BLaER1 treated with 17β-estradiol and CSF1 and Interleukin-3, amounts not matched to agents 10 nM and 100 nM (cell line): ENCODE data around the gene SURF2.

ENCODE experiments used
- H3K27ac ChIP-seq, 11 experiments: shearing (Covaris generic); formaldehyde crosslinking; 2 replicates each; pipeline ENCODE4 v1.8.1; 2022
- H3K27me3 ChIP-seq, 11 experiments: shearing (Covaris generic); formaldehyde crosslinking; 2 replicates each; pipeline ENCODE4 v1.8.1; 2022
- H3K36me3 ChIP-seq, 11 experiments: shearing (Covaris generic); formaldehyde crosslinking; 2 replicates each; pipeline ENCODE4 v1.8.1; 2022
- H3K4me1 ChIP-seq, 10 experiments: shearing (Covaris generic); formaldehyde crosslinking; 2 replicates each; pipeline ENCODE4 v1.8.1; 2022
- H3K4me2 ChIP-seq, 11 experiments: shearing (Covaris generic); formaldehyde crosslinking; 2 replicates each; pipeline ENCODE4 v1.8.1; 2022
- H3K4me3 ChIP-seq, 10 experiments: shearing (Covaris generic); formaldehyde crosslinking; 2 replicates each; pipeline ENCODE4 v1.8.1; 2022
- H3K9ac ChIP-seq, 11 experiments: shearing (Covaris generic); formaldehyde crosslinking; 2 replicates each; pipeline ENCODE4 v1.8.1; 2022
- H3K9me3 ChIP-seq, 11 experiments: shearing (Covaris generic); formaldehyde crosslinking; replicated peaks in 1 of 11; 2 replicates each; pipeline ENCODE4 v1.8.1; 2022
- H4K20me1 ChIP-seq, 11 experiments: shearing (Covaris generic); formaldehyde crosslinking; 2 replicates each; pipeline ENCODE4 v1.8.1; 2022
- Cebpa-rat ChIP-seq, 11 experiments: shearing (Covaris generic); IDR thresholded peaks; 2 replicates each; pipeline ENCODE4 v1.8.1; 2022

Gene SURF2

GRCh38 chr9:133401588-133401987 is 45.2 kb downstream of the SURF2 start:
- H3K4me1 ChIP-seq, result peaks cover 0 to 16% (median 8%) of the 10 kb centered on the region in 10 experiments; a peak in 14 of 20 replicates
- no peak for TF ChIP-seq Cebpa-rat (IDR thresholded peaks at IDR 0.05)

GRCh38 chr9:133402689-133403088 is 46.3 kb downstream of the SURF2 start:
- peak overlapping the region in 1 of 11 experiments; percentile 17; a peak in 1 of 22 replicates for H3K9ac ChIP-seq
- peaks cover 0 to 94% (median 53%) of the 10 kb centered on the region in 11 experiments; a peak in 20 of 22 replicates for H4K20me1 ChIP-seq
- no peaks in the 10 kb centered on the region for H3K27me3 ChIP-seq
- peaks cover 39 to 73% (median 59%) of the 10 kb centered on the region in 11 experiments for H3K36me3 ChIP-seq
- peaks cover 0 to 16% (median 3%) of the 10 kb centered on the region in 10 experiments; a peak in 13 of 20 replicates for H3K4me1 ChIP-seq
- no peak overlapping the region for H3K4me2 ChIP-seq
- no peak overlapping the region for H3K27ac ChIP-seq
- no peak overlapping the region for H3K4me3 ChIP-seq
- no peaks in the 10 kb centered on the region for H3K9me3 ChIP-seq
- no peak for TF ChIP-seq Cebpa-rat (IDR thresholded peaks at IDR 0.05)

More at GRCh38 chr9:133401588-133401987, 45.2 kb downstream of the SURF2 start:
- Histone ChIP-seq H3K27me3 (no peaks in the 10 kb centered on the region), H3K27ac (no peak overlapping the region), H3K9ac (no peak overlapping the region), H3K9me3 (no peaks in the 10 kb centered on the region), H4K20me1 (peaks cover 0 to 96% (median 42%) of the 10 kb centered on the region in 11 experiments; a peak in 20 of 22 replicates), H3K4me2 (no peak overlapping the region), H3K4me3 (no peak overlapping the region), H3K36me3 (peaks cover 31 to 62% (median 49%) of the 10 kb centered on the region in 11 experiments)

- H3K4me1 ChIP-seq, result peaks cover 0 to 12% (median 0%) of the 10 kb centered on the region in 10 experiments; a peak in 5 of 20 replicates
- no peak for TF ChIP-seq Cebpa-rat (IDR thresholded peaks at IDR 0.05)
- H3K36me3 ChIP-seq, result peaks cover 51 to 85% (median 71%) of the 10 kb centered on the region in 11 experiments
- H3K9me3 ChIP-seq, result no peaks in the 10 kb centered on the region
- H3K4me3 ChIP-seq, result no peak overlapping the region
- H3K4me2 ChIP-seq, result no peak overlapping the region
- no peak overlapping the region for H3K27ac ChIP-seq
- H3K27me3 ChIP-seq, result no peaks in the 10 kb centered on the region
- H4K20me1 ChIP-seq, result peaks cover 0 to 91% (median 62%) of the 10 kb centered on the region in 11 experiments; a peak in 20 of 22 replicates
- H3K9ac ChIP-seq, result peak overlapping the region in 2 of 11 experiments; percentile 14 to 41; a peak in 1 of 22 replicates
Observed at GRCh38 chr9:133403766-133404453, 47.6 kb downstream of the SURF2 start.

GRCh38 chr9:133404454-133405002 is 48.2 kb downstream of the SURF2 start:
- peaks cover 0 to 87% (median 63%) of the 10 kb centered on the region in 11 experiments; a peak in 20 of 22 replicates for H4K20me1 ChIP-seq
- H3K27me3 ChIP-seq, result no peaks in the 10 kb centered on the region
- H3K9ac ChIP-seq, result peak overlapping the region in 2 of 11 experiments; percentile 14 to 41; a peak in 1 of 22 replicates
- H3K27ac ChIP-seq, result no peak overlapping the region
- TF ChIP-seq Cebpa-rat (IDR thresholded peaks at IDR 0.05), result no peak
- no peak overlapping the region for H3K4me3 ChIP-seq
- no peak overlapping the region for H3K4me2 ChIP-seq
- no peaks in the 10 kb centered on the region for H3K9me3 ChIP-seq
- H3K4me1 ChIP-seq, result peaks cover 0 to 12% (median 0%) of the 10 kb centered on the region in 10 experiments; a peak in 5 of 20 replicates
- H3K36me3 ChIP-seq, result peaks cover 57 to 91% (median 77%) of the 10 kb centered on the region in 11 experiments

GRCh38 chr9:133405508-133406438 is 49.4 kb downstream of the SURF2 start:
- H3K4me3 ChIP-seq, result no peak overlapping the region
- H3K27ac ChIP-seq, result no peak overlapping the region
- peaks cover 0 to 93% (median 75%) of the 10 kb centered on the region in 11 experiments; a peak in 20 of 22 replicates for H4K20me1 ChIP-seq
- peaks cover 70 to 95% (median 89%) of the 10 kb centered on the region in 11 experiments for H3K36me3 ChIP-seq
- H3K4me2 ChIP-seq, result peak overlapping the region in 2 of 11 experiments; percentile 0 to 16; a peak in 1 of 22 replicates
- no peaks in the 10 kb centered on the region for H3K27me3 ChIP-seq
- peak overlapping the region in 5 of 11 experiments; percentile 3 to 40 (median 27); a peak in 4 of 22 replicates for H3K9ac ChIP-seq
- H3K4me1 ChIP-seq, result peaks cover 0 to 12% (median 0%) of the 10 kb centered on the region in 10 experiments; a peak in 5 of 20 replicates
- no peaks in the 10 kb centered on the region for H3K9me3 ChIP-seq
- TF ChIP-seq Cebpa-rat (IDR thresholded peaks at IDR 0.05), result no peak

GRCh38 chr9:133406480-133407307 is 50.3 kb downstream of the SURF2 start:
- no peak overlapping the region for H3K4me2 ChIP-seq
- H4K20me1 ChIP-seq, result peaks cover 0 to 95% (median 85%) of the 10 kb centered on the region in 11 experiments; a peak in 20 of 22 replicates
- peaks cover 0 to 12% (median 0%) of the 10 kb centered on the region in 10 experiments; a peak in 5 of 20 replicates for H3K4me1 ChIP-seq
- peak overlapping the region in 2 of 11 experiments; percentile 5 to 40; a peak in 2 of 22 replicates for H3K9ac ChIP-seq
- H3K36me3 ChIP-seq, result peaks cover 79 to 100% (median 97%) of the 10 kb centered on the region in 11 experiments
- H3K27ac ChIP-seq, result no peak overlapping the region
- no peaks in the 10 kb centered on the region for H3K27me3 ChIP-seq
- no peaks in the 10 kb centered on the region for H3K9me3 ChIP-seq
- no peak overlapping the region for H3K4me3 ChIP-seq
- no peak for TF ChIP-seq Cebpa-rat (IDR thresholded peaks at IDR 0.05)

GRCh38 chr9:133408042-133408441 is 51.7 kb downstream of the SURF2 start:
- TF ChIP-seq Cebpa-rat (IDR thresholded peaks at IDR 0.05), result no peak
- Histone ChIP-seq H3K4me1 (peaks cover 0 to 11% (median 0%) of the 10 kb centered on the region in 10 experiments; a peak in 5 of 20 replicates), H4K20me1 (peaks cover 0 to 95% (median 89%) of the 10 kb centered on the region in 11 experiments; a peak in 20 of 22 replicates), H3K4me2 (no peak overlapping the region), H3K9ac (no peak overlapping the region), H3K4me3 (no peak overlapping the region), H3K27me3 (no peaks in the 10 kb centered on the region), H3K36me3 (peaks cover 85 to 100% (median 97%) of the 10 kb centered on the region in 11 experiments), H3K9me3 (no peaks in the 10 kb centered on the region), H3K27ac (no peak overlapping the region)
